Measurements from ENCODE around the gene KRT28.

The KRT28 gene

DNA sequence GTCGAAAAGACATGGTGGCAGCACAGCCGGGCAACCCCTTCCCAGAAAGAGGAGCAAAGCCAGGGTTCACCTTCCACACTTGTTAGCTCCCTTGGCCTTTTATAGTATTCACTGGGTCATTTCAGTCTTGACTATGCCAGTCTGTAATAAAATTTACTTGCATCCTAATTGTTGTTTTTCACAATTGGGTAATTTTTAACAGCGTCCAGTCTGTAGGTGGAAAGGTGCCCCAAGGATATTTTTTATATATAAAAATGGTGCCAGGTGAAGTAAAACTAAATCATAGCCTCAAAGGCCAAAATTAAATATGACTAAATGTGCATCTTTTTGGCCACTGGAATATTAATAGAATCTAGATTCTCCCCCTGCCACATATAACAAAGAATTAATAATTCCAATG lies 27.7 kb downstream of the KRT28 start, which contains the start of gene KRT26:
Gene KRT26, minus strand, starts transcription at position 101 of the 400 bp plus-strand sequence. Its CDS starts 88 bp downstream, at position 13.
- no peaks in the 10 kb centered on the region for H3K4me1 ChIP-seq
- TF ChIP-seq, protein P1, sequence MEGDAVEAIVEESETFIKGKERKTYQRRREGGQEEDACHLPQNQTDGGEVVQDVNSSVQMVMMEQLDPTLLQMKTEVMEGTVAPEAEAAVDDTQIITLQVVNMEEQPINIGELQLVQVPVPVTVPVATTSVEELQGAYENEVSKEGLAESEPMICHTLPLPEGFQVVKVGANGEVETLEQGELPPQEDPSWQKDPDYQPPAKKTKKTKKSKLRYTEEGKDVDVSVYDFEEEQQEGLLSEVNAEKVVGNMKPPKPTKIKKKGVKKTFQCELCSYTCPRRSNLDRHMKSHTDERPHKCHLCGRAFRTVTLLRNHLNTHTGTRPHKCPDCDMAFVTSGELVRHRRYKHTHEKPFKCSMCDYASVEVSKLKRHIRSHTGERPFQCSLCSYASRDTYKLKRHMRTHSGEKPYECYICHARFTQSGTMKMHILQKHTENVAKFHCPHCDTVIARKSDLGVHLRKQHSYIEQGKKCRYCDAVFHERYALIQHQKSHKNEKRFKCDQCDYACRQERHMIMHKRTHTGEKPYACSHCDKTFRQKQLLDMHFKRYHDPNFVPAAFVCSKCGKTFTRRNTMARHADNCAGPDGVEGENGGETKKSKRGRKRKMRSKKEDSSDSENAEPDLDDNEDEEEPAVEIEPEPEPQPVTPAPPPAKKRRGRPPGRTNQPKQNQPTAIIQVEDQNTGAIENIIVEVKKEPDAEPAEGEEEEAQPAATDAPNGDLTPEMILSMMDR (IDR thresholded peaks at IDR 0.05), result no peak
- no peak within 1 kb of the TSS for H3K4me2 ChIP-seq (ENCODE audit: low read length)
- H3K9ac ChIP-seq, result no peak within 1 kb of the TSS
- no peak within 1 kb of the TSS for H2AFZ ChIP-seq
- H3K27me3 ChIP-seq (ENCODE audit: control insufficient read depth, insufficient read depth, low read length), result no peaks in the 10 kb centered on the region
- no peaks in the 10 kb centered on the region for H3K9me3 ChIP-seq (ENCODE audit: control insufficient read depth, low read length)
- H3K36me3 ChIP-seq (ENCODE audit: control insufficient read depth, insufficient read depth, low read length), result no peaks in the 10 kb centered on the region
- no peak within 1 kb of the TSS for H3K27ac ChIP-seq
- H3K4me3 ChIP-seq (ENCODE audit: low read depth, low read length), result no peak within 1 kb of the TSS
- H3K79me2 ChIP-seq, result no peaks in the 10 kb centered on the region

DNA sequence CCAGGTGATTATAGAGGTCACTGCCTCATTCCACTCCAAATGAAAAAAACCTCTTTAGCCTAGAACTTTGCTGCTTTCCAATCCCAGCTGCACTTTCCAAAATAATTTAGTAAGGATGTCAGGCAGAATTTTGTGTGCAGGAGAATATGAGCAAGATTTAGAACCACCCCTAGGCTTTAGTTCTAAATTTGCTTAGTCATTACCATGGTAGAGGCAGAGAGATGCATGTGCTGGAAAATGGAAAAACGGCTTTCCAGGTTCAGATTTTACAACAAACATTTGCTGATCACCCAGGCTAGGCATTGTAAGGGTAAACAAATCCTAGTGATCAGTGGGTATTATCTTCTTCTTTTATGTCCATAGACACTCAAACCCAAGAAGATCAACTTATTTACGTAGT lies 34.1 kb downstream of the KRT28 start:
- Histone ChIP-seq H3K27me3 (ENCODE audit: control insufficient read depth, insufficient read depth, low read length) (no peaks in the 10 kb centered on the region), H2AFZ (no peak overlapping the region), H3K4me2 (ENCODE audit: low read length) (no peak overlapping the region), H3K4me1 (no peaks in the 10 kb centered on the region), H3K79me2 (no peaks in the 10 kb centered on the region), H3K4me3 (ENCODE audit: low read depth, low read length) (no peak overlapping the region), H3K9ac (no peak overlapping the region), H3K9me3 (ENCODE audit: control insufficient read depth, low read length) (no peaks in the 10 kb centered on the region), H3K36me3 (ENCODE audit: control insufficient read depth, insufficient read depth, low read length) (no peaks in the 10 kb centered on the region), H3K27ac (no peak overlapping the region)
- TF ChIP-seq, protein P1 (IDR thresholded peaks at IDR 0.05), result no peak

DNA sequence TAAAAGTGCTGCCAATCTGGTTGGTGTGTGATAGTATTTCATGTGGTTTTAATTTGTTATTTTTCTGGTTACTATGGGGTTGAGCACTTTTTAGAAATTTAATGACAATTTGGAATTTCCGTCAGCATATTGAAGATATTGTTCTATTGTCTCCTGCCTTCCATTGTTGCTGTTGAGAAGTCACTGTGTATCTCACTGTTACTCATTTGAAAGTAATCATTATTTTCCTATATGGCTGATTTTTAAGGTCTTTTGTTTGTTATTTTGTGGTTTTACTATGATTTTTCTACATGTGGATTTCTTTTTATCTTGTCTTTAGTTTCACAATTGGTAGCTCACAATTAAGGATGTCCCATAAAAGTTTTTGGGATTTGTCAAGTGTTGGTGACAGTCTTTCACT lies 36.0 kb downstream of the KRT28 start:
- TF ChIP-seq, protein P1 (IDR thresholded peaks at IDR 0.05), result no peak
- Histone ChIP-seq H3K9me3 (ENCODE audit: control insufficient read depth, low read length) (no peaks in the 10 kb centered on the region), H3K4me1 (no peaks in the 10 kb centered on the region), H3K4me3 (ENCODE audit: low read depth, low read length) (no peak overlapping the region), H3K27me3 (ENCODE audit: control insufficient read depth, insufficient read depth, low read length) (no peaks in the 10 kb centered on the region), H3K79me2 (no peaks in the 10 kb centered on the region), H3K4me2 (ENCODE audit: low read length) (no peak overlapping the region), H3K9ac (no peak overlapping the region), H3K27ac (no peak overlapping the region), H2AFZ (no peak overlapping the region), H3K36me3 (ENCODE audit: control insufficient read depth, insufficient read depth, low read length) (no peaks in the 10 kb centered on the region)

DNA sequence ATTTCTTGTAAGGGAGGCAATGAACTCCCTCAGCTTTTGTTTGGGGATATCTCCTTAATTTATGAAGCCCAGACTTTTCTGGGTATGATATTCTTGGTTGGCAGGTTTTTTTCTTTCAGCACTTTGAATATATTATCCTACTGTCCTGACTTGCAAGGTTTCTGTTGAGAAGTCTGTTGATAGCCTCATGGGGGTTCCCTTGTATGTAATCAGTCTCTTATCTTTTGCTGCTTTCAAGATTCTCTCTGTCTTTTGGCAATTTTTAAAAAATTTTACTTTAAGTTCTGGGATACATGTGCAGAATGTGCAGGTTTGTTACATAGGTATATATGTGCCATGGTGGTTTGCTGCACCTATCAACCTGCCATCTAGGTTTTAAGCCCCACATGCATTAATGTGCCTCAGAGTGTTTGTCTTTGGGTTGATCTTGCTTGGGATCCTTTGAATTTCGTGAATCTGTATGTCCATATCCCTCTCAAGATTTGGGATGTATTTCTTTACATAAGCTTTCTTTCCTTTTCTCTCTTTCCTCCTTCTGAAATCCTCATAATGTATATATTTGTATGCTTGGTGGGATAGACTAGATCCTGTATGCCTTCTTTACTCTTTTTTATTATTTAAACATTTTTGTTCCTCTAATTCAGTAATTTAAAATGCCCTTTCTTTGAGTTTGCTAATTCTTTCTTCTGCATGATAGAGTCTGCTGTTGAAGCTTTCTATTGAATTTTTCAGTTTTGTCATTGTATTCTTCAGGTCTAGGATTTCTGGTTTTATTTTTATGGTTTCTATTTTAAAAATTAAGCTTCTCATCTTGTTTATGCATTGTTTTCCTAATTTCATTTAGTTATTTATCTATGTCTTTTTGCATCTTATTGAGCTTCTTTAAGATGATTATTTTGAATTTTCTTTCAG lies 39.4 kb downstream of the KRT28 start:
- Histone ChIP-seq H3K9ac (no peak overlapping the region), H3K36me3 (ENCODE audit: control insufficient read depth, insufficient read depth, low read length) (no peaks in the 10 kb centered on the region), H3K4me3 (ENCODE audit: low read depth, low read length) (no peak overlapping the region), H3K4me1 (no peaks in the 10 kb centered on the region), H3K9me3 (ENCODE audit: control insufficient read depth, low read length) (no peaks in the 10 kb centered on the region), H3K27ac (no peak overlapping the region), H2AFZ (no peak overlapping the region), H3K4me2 (ENCODE audit: low read length) (no peak overlapping the region), H3K79me2 (no peaks in the 10 kb centered on the region), H3K27me3 (ENCODE audit: control insufficient read depth, insufficient read depth, low read length) (no peaks in the 10 kb centered on the region)
- TF ChIP-seq, protein P1 (IDR thresholded peaks at IDR 0.05), result no peak
